ENCODE measurements around the gene KLHL41.
"Not testable (repeated sequence)": the region's sequence is repeated elsewhere in the genome, so short reads cannot be mapped to it uniquely, and the experiment has no call there.

- TF ChIP-seq POU6F1 (CRISPR knock-in tag; IDR thresholded peaks at IDR 0.05; ENCODE audit: borderline replicate concordance, low read depth); ARNTL (CRISPR knock-in tag; IDR thresholded peaks at IDR 0.05; ENCODE audit: borderline replicate concordance, low read depth); OSR1 (CRISPR knock-in tag; IDR thresholded peaks at IDR 0.05); PPARA (CRISPR knock-in tag; IDR thresholded peaks at IDR 0.05; ENCODE audit: borderline replicate concordance); PATZ1 (CRISPR knock-in tag; IDR thresholded peaks at IDR 0.05; ENCODE audit: borderline replicate concordance); ZNF70 (CRISPR knock-in tag; IDR thresholded peaks at IDR 0.05); ZFP3 (CRISPR knock-in tag; IDR thresholded peaks at IDR 0.05); ZFP30 (CRISPR knock-in tag; IDR thresholded peaks at IDR 0.05); ESRRG (CRISPR knock-in tag; IDR thresholded peaks at IDR 0.05); ISL1 (CRISPR knock-in tag; IDR thresholded peaks at IDR 0.05); CSDC2 (CRISPR knock-in tag; IDR thresholded peaks at IDR 0.05): not testable (repeated sequence)
Measured at GRCh38 chr2:169574539-169574938, 65.0 kb downstream of the KLHL41 start.

Data from SK-N-SH treated with all-trans-retinoic acid at 6 μM for 48 hours (cell line).